Panc1 (cell line): ENCODE measurements around the gene OR2H1. TPM values are rescaled to one million over a fixed set of nuclear protein-coding genes. Genes with fewer than 3 reads are reported as not detected.

Experiments
- ATAC-seq: fragments of 200-7000 bp; cut with Tn5 transposase; 2 replicates; pipeline ENCODE4 v1.9.1; 2020; ENCODE audit warnings: mild to moderate bottlenecking, moderate library complexity
- BruUV-seq: library from RNA; stranded (reverse); fragments of 400-500 nt; replicated peaks from 2 replicates; lab custom pipeline; 2021; lab: Mats Ljungman, UMichigan
- CTCF ChIA-PET: fragments of 300-600 bp; sonication (Branson Sonifier 250); formaldehyde crosslinking; loops from one replicate; lab custom pipeline; 2022; ENCODE audit warnings: antibody characterized with exemption; lab: Charles Lee
- POLR2A ChIA-PET: fragments of 300-600 bp; sonication (Branson Sonifier 250); formaldehyde crosslinking; loops from one replicate; lab custom pipeline; 2022; ENCODE audit warnings: antibody characterized with exemption; lab: Charles Lee
- DNase-seq: peaks from one replicate; pipeline ENCODE4 v3.0.0-alpha.2; 2010; ENCODE audit warnings: low read depth, low spot score
- H3K27ac ChIP-seq: 2 replicates; pipeline ENCODE4 v1.5.1; 2011; ENCODE audit warnings: mild to moderate bottlenecking, low read length, inconsistent platforms
- H3K27me3 ChIP-seq: fragments of 200-500 bp; sonication (Bioruptor generic); 2 replicates; pipeline ENCODE4 v1.6.0; 2014; ENCODE audit warnings: low read length, inconsistent platforms; ENCODE audit not compliant: control insufficient read depth, insufficient read depth
- H3K36me3 ChIP-seq: fragments of 200-500 bp; sonication (Bioruptor generic); 2 replicates; pipeline ENCODE4 v1.5.1; 2014; ENCODE audit warnings: inconsistent platforms, mild to moderate bottlenecking, low read length, moderate library complexity; ENCODE audit not compliant: control insufficient read depth, insufficient read depth
- H3K4me1 ChIP-seq: 2 replicates; pipeline ENCODE4 v1.5.1; 2011; ENCODE audit warnings: inconsistent platforms, mild to moderate bottlenecking, low read length, moderate library complexity; ENCODE audit not compliant: control insufficient read depth, insufficient read depth
- H3K4me3 ChIP-seq, 2 experiments: 2 replicates each; pipeline ENCODE4 v1.5.1; 2011 to 2012; ENCODE audit warnings: low read depth in 2 of 2, low read length in 2 of 2, mild to moderate bottlenecking in 2 of 2, inconsistent platforms in 1 of 2, moderate library complexity in 1 of 2
- H3K9me3 ChIP-seq: fragments of 200-500 bp; sonication (Bioruptor generic); 2 replicates; pipeline ENCODE4 v1.5.1; 2014; ENCODE audit warnings: low read depth, mild to moderate bottlenecking, inconsistent platforms, low read length, moderate library complexity; ENCODE audit not compliant: control insufficient read depth, insufficient read depth
- POLR2AphosphoS5 ChIP-seq: IDR thresholded peaks from 2 replicates; pipeline ENCODE4 v1.6.1; 2012; ENCODE audit warnings: mild to moderate bottlenecking, low read depth, low read length, moderate library complexity
- SIN3A ChIP-seq: IDR thresholded peaks from 2 replicates; pipeline ENCODE4 v1.6.1; 2012; ENCODE audit warnings: low read depth, mild to moderate bottlenecking, low read length, moderate library complexity, borderline replicate concordance; ENCODE audit not compliant: insufficient read depth
- TCF7L2 ChIP-seq: IDR thresholded peaks from 2 replicates; pipeline ENCODE4 v1.6.1; 2011; ENCODE audit warnings: mild to moderate bottlenecking, low read depth, low read length, inconsistent platforms
- in situ Hi-C: cut with HindIII; loops from 2 replicates; pipeline ENCODE4 v1.10.0; 2016; ENCODE audit warnings: low sequenced_read_pairs, low pct_unique_long_range_greater_than_20kb
- intact Hi-C: fragments of 100-400 bp; cut with micrococcal nuclease; formaldehyde crosslinking; loops from one replicate; pipeline ENCODE4 v1.10.0; 2022; ENCODE audit not compliant: unreplicated experiment
- total RNA-seq: library from RNA; stranded (reverse); gene quantifications from one replicate; pipeline ENCODE4 v1.2.1, GENCODE V29; 2021; ENCODE audit not compliant: unreplicated experiment
- TF ChIP-seq, protein P1 (sequence below): fragments of 450-650 bp; IDR thresholded peaks from 2 replicates; pipeline ENCODE4 v1.5.1; 2017; ENCODE audit warnings: mild to moderate bottlenecking
- TF ChIP-seq, protein P2 (sequence below), 2 experiments: IDR thresholded peaks; 2 replicates each; pipeline ENCODE4 v1.6.1; 2011 to 2012; ENCODE audit warnings: low read depth in 2 of 2, control low read depth in 1 of 2, low read length in 1 of 2, mild to moderate bottlenecking in 1 of 2, moderate library complexity in 1 of 2; ENCODE audit not compliant: insufficient read depth in 1 of 2

The OR2H1 gene
- total RNA-seq, 1 experiment from 2014 or later = not detected

DNA sequence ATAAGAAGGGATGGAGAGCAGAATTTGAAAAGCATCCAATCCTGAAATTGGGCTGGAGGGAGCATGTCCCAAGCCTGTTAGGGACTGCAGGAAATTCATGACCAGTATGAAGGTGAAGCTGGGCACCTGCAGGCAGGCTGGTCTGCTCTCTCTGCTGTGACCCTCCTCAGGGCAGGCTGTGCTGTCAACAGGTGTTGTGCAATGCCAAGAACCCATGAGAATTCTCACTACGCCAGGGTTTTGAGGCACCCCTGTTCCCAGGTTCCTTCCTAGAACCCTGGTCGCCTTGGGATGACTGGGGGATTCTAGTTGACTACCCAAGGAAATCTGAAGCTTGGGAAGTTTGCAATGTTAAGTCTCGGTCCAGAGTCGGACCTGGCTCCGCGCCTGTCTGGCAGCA lies 44.2 kb downstream of the OR2H1 start:
- in situ Hi-C loops (no loop called here), intact Hi-C loops (no loop called here)
- no peaks in the 10 kb centered on the region for H3K4me1 ChIP-seq
- CTCF ChIA-PET = no interaction called here
- H3K9me3 ChIP-seq = no peaks in the 10 kb centered on the region
- TF ChIP-seq TCF7L2 = no peak
- TF ChIP-seq POLR2AphosphoS5 = no peak
- no peak for TF ChIP-seq SIN3A
- TF ChIP-seq, protein P1, sequence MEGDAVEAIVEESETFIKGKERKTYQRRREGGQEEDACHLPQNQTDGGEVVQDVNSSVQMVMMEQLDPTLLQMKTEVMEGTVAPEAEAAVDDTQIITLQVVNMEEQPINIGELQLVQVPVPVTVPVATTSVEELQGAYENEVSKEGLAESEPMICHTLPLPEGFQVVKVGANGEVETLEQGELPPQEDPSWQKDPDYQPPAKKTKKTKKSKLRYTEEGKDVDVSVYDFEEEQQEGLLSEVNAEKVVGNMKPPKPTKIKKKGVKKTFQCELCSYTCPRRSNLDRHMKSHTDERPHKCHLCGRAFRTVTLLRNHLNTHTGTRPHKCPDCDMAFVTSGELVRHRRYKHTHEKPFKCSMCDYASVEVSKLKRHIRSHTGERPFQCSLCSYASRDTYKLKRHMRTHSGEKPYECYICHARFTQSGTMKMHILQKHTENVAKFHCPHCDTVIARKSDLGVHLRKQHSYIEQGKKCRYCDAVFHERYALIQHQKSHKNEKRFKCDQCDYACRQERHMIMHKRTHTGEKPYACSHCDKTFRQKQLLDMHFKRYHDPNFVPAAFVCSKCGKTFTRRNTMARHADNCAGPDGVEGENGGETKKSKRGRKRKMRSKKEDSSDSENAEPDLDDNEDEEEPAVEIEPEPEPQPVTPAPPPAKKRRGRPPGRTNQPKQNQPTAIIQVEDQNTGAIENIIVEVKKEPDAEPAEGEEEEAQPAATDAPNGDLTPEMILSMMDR = no peak
- TF ChIP-seq, protein P2, sequence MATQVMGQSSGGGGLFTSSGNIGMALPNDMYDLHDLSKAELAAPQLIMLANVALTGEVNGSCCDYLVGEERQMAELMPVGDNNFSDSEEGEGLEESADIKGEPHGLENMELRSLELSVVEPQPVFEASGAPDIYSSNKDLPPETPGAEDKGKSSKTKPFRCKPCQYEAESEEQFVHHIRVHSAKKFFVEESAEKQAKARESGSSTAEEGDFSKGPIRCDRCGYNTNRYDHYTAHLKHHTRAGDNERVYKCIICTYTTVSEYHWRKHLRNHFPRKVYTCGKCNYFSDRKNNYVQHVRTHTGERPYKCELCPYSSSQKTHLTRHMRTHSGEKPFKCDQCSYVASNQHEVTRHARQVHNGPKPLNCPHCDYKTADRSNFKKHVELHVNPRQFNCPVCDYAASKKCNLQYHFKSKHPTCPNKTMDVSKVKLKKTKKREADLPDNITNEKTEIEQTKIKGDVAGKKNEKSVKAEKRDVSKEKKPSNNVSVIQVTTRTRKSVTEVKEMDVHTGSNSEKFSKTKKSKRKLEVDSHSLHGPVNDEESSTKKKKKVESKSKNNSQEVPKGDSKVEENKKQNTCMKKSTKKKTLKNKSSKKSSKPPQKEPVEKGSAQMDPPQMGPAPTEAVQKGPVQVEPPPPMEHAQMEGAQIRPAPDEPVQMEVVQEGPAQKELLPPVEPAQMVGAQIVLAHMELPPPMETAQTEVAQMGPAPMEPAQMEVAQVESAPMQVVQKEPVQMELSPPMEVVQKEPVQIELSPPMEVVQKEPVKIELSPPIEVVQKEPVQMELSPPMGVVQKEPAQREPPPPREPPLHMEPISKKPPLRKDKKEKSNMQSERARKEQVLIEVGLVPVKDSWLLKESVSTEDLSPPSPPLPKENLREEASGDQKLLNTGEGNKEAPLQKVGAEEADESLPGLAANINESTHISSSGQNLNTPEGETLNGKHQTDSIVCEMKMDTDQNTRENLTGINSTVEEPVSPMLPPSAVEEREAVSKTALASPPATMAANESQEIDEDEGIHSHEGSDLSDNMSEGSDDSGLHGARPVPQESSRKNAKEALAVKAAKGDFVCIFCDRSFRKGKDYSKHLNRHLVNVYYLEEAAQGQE (IDR thresholded peaks at IDR 0.05; ENCODE audit: insufficient read depth in 1 of 2, low read depth in 2 of 2, low read length in 1 of 2) = no peak
- H3K4me3 ChIP-seq = no peak overlapping the region
- H3K36me3 ChIP-seq = no peaks in the 10 kb centered on the region
- no peak overlapping the region for H3K27ac ChIP-seq
- BruUV-seq = no TSS peak
- no peaks in the 10 kb centered on the region; the same call in 1 of the 2 replicates for H3K27me3 ChIP-seq
- no peak for DNase-seq
- POLR2A ChIA-PET = no interaction called here
- no peak for ATAC-seq

DNA sequence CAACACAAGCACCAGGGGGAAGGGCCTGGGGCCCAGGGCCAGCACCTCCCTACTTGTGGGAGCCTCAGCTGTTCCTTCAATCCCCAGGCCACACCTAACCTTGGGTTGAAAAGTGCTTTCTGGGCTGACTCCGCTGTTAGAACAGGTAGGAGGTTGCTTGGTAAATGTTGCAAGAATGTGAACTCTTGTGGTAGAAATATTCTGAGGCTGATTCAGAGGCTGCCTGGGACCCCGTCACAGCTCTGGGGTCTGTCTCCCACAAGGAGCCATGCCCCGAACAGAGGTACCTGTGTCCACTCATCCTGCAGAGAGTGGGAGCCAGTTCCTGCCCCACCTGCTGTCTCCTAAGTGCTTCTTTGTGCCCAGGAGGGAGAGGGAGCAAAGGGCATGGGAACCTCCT lies 45.2 kb downstream of the OR2H1 start:
- TF ChIP-seq, protein P2 (IDR thresholded peaks at IDR 0.05; ENCODE audit: insufficient read depth in 1 of 2, low read depth in 2 of 2, low read length in 1 of 2) = no peak
- TF ChIP-seq, protein P1 = no peak
- TF ChIP-seq SIN3A (no peak), POLR2AphosphoS5 (no peak), TCF7L2 (no peak)
- CTCF ChIA-PET = no interaction called here
- no peaks in the 10 kb centered on the region; the same call in 1 of the 2 replicates for H3K27me3 ChIP-seq
- no peaks in the 10 kb centered on the region for H3K4me1 ChIP-seq
- H3K36me3 ChIP-seq = no peaks in the 10 kb centered on the region
- in situ Hi-C loops = no loop called here
- DNase-seq = no peak
- POLR2A ChIA-PET = no interaction called here
- BruUV-seq = no TSS peak
- H3K4me3 ChIP-seq = no peak overlapping the region
- ATAC-seq = no peak
- intact Hi-C loops = no loop called here
- H3K9me3 ChIP-seq = no peaks in the 10 kb centered on the region
- H3K27ac ChIP-seq = no peak overlapping the region
